ENCODE data around the gene ASGR2. TPM values are rescaled to one million over a fixed set of nuclear protein-coding genes. Genes with fewer than 3 reads are reported as not detected.
"Not testable (repeated sequence)": the region's sequence is repeated elsewhere in the genome, so short reads cannot be mapped to it uniquely, and the experiment has no call there.

Gene ASGR2
- total RNA-seq, 1 experiment from 2014 or later = not detected

GRCh38 chr17:7124923-7125322, 10.3 kb upstream of the ASGR2 start:
- no peak for DNase-seq (ENCODE audit: low read depth)

GRCh38 chr17:7123844-7124243, 9.2 kb upstream of the ASGR2 start:
- no peak for DNase-seq (ENCODE audit: low read depth)

GRCh38 chr17:7122381-7122780, 7.8 kb upstream of the ASGR2 start:
- DNase-seq (ENCODE audit: low read depth) = no peak

GRCh38 chr17:7120635-7121034, 6.0 kb upstream of the ASGR2 start:
- DNase-seq (ENCODE audit: low read depth) = not testable (repeated sequence)

- no peak for DNase-seq (ENCODE audit: low read depth)
Observed at GRCh38 chr17:7120123-7120522, 5.5 kb upstream of the ASGR2 start.

- no peak for DNase-seq (ENCODE audit: low read depth)
Observed at GRCh38 chr17:7119314-7119713, 4.7 kb upstream of the ASGR2 start.

- DNase-seq (ENCODE audit: low read depth) = no peak
Observed at GRCh38 chr17:7114875-7115614, 423 bp upstream of the ASGR2 start.

DNA sequence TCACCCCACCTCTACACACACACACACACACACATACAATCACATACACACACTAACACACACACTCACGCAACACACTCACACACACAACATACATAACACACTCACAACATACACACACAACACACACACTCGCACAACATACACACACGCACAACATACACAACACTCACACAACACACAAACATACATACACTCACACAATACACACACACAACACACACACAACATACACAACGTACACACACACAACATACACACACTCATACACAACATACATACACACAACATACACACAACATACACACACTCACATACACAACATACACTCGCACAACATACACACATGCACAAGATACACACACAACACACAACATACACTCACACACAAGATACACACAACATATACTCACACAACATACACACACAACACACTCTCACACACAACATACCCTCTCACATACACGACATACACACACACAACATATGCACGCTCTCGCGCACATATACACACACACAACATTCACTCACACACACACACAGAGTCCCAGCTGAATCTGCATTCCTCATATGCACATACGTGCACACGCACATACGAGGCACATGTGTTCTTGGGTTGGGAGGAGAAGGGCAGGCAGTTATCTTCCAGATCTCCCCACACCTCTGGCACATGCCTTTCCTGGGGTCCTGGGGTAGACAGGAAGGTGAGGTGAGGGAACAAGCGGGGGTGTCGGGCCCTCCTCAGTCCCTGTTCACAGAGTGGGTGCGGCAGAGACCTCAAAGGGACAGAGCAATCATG, 1.1 kb downstream of the ASGR2 start:
- no peak for DNase-seq (ENCODE audit: low read depth)

DNA sequence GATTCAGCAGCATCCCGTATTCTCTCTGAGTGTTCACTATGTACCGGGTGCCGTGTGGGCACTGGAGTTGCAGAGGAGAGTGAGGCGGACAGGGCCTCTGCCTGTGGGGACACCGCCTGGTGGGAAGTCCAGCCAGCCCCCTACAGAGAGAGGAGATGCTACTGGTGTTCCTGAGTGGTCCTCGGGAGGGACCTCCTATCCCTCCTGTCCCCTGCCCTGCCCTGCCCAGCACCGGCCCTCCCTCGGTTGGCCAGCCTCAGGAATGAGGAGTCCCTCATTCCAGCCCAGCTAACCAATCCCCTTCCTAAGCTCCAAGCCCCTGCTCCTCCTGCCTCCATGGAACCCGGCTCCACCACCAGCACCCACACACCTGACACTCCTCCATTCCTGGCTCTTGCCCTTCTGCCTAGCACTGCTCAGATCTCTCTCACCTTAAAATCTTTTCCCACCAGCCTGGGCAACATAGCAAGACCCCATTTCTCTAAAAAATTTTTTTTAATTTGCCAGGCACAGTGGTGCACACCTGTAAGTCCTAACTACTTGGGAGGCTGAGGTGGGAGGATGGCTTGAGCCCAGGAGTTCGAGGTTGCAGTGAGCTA, 2.0 kb downstream of the ASGR2 start:
- DNase-seq (ENCODE audit: low read depth) = no peak

DNA sequence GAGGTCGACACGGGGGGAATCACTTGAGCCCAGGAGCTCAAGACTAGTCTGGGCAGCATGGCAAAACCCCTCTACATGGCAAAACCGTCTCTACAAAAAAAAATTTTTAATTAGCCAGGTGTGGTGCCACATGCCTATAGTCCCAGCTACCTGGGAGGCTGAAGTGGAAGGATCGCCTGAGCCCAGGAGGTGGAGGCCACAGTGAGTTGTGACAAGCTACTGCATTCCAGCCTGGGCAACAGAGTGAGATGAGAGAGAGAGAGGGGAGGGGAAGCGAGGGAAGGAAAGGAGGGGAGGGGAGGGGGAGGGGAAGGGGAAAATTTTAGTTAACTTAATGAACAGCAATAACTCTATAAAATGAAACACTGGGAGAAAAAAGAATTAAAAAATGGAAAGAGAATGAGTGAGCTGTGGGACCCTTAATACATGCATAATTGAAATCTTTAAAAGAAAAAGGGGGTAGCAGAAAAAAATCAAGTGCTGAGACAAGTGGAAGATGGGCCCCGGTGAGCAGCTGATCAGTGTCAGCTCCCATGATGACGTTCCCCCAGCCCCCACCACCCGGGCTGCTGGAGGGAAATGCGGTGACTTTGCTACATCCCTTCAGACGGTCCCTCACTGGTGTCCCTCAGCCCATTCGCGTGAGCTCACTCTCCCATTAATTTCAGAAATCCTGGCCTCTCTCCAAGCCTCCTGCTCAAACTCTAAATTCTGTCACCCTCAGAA, 2.7 kb downstream of the ASGR2 start:
- DNase-seq (ENCODE audit: low read depth) = no peak

- no peak for DNase-seq (ENCODE audit: low read depth)
Observed at GRCh38 chr17:7110617-7111306, 3.9 kb downstream of the ASGR2 start.

- no peak for DNase-seq (ENCODE audit: low read depth)
Observed at GRCh38 chr17:7109461-7110322, 4.9 kb downstream of the ASGR2 start.

DNA sequence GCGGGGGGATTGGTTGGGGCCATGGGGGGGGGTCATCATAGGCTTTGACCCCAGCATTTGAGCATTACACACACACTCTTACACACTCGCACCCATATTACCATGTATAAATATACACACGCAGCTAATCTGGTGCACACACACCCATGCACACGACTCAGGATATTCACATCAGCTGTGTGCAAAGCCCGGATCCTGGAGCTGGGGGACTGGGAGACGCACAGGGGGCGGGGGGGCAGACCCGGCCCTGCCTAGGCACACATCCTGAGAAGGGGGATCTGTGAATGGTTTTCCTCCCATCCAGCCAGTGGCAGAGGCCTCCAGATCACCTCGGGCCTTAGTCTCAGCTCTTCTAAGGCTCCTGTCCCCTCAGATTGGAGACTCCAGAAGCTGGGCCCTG, 5.6 kb downstream of the ASGR2 start:
- no peak for DNase-seq (ENCODE audit: low read depth)

- DNase-seq (ENCODE audit: low read depth) = no peak
Observed at GRCh38 chr17:7108560-7108925, 6.1 kb downstream of the ASGR2 start.

GRCh38 chr17:7107795-7108559, 6.6 kb downstream of the ASGR2 start:
- no peak for DNase-seq (ENCODE audit: low read depth)

GRCh38 chr17:7107012-7107754, 7.4 kb downstream of the ASGR2 start:
- no peak for DNase-seq (ENCODE audit: low read depth)

GRCh38 chr17:7102421-7102820, 12.2 kb downstream of the ASGR2 start:
- DNase-seq (ENCODE audit: low read depth) = no peak

DNA sequence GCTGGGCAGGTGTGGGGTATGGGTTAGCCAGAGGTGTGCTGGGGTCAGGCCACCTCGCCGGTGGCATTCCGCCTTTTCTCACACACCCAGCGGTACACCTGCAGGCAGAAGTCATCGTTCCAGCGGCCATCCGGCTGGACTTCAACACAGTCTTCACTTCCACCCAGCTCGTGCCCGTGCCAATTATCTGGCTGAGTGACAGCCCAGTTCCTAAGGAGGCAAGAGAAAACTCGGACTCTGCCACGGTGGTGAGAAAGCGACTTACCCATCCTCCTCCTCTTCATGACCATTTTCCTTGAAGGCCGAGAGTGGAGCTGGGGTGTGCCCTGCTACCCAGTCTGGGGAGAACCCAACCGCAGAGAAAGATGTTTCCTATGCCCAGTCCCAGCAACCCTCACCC, 13.1 kb downstream of the ASGR2 start:
- no peak for DNase-seq (ENCODE audit: low read depth)

Measured in M059J (cell line).